ENCODE data around the gene HSPA8.

DNA sequence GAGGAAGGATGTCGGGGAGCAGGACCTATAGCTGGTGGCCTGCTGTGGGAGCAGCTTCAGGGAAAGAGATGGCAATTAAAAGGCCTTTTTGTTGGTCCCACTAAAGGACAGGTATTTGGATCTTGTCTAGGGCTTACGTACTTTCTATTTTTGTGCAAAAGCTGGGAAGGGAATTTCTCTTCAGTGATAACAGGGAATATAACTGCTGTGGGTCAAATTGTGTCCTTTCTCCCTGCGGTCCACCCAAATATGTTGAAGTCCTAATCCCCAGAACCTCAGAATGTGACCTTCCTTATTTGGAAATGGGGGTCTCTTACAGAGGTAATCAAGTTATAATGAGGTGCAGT, 14.0 kb downstream of the HSPA8 start:
- TF ChIP-seq CTCF (conservative IDR thresholded peaks at IDR 0.05; ENCODE audit: low read depth, low read length) (no peak), EZH2 (IDR thresholded peaks at IDR 0.05; ENCODE audit: borderline replicate concordance, low read depth, low read length, poor library complexity, severe bottlenecking) (no peak)

Data from A673 (cell line).